PFSK-1 (cell line): ENCODE results near the gene PPP2R5C.

Experiments
- FOXP2 ChIP-seq: optimal IDR thresholded peaks from 2 replicates; pipeline ENCODE3; 2011; ENCODE audit warnings: borderline replicate concordance, control low read depth, inconsistent platforms; ENCODE audit not compliant: insufficient read depth; ENCODE audit errors: extremely low read length, extremely low read depth
- POLR2AphosphoS5 ChIP-seq: IDR thresholded peaks from 2 replicates; pipeline ENCODE4 v1.6.1; 2012; ENCODE audit warnings: low read depth, mild to moderate bottlenecking, control low read depth, low read length, moderate library complexity
- REST ChIP-seq, 2 experiments: IDR thresholded peaks; 2 replicates each; pipeline versions ENCODE4 v1.6.1 to v1.8.0; 2011 to 2012; ENCODE audit warnings: low read depth in 2 of 2, low read length in 2 of 2, control low read depth in 1 of 2, inconsistent platforms in 1 of 2, mild to moderate bottlenecking in 1 of 2, moderate library complexity in 1 of 2; ENCODE audit not compliant: insufficient read depth in 1 of 2
- SIN3A ChIP-seq: IDR thresholded peaks from 2 replicates; pipeline ENCODE4 v1.6.1; 2012; ENCODE audit warnings: mild to moderate bottlenecking, low read length, moderate library complexity, borderline replicate concordance; ENCODE audit not compliant: insufficient read depth
- TAF1 ChIP-seq: IDR thresholded peaks from 2 replicates; pipeline ENCODE4 v1.6.1; 2012; ENCODE audit warnings: low read length, control low read depth, borderline replicate concordance; ENCODE audit not compliant: insufficient read depth

Gene PPP2R5C

GRCh38 chr14:101716956-101717662, 44.4 kb upstream of the PPP2R5C start:
- TF ChIP-seq TAF1 (no peak), REST (IDR thresholded peaks at IDR 0.05; ENCODE audit: insufficient read depth in 1 of 2, low read depth in 2 of 2, low read length in 2 of 2) (no peak)

- TF ChIP-seq SIN3A: no peak
- no peak for TF ChIP-seq POLR2AphosphoS5
- no peak for TF ChIP-seq FOXP2
These were observed 43.6 kb upstream of the PPP2R5C start for GRCh38 chr14:101717663-101718490.

- TF ChIP-seq TAF1 (peak; percentile 26; the same call in 1 of the 2 replicates), REST (IDR thresholded peaks at IDR 0.05; ENCODE audit: insufficient read depth in 1 of 2, low read depth in 2 of 2, low read length in 2 of 2) (no peak)
These were observed 42.4 kb upstream of the PPP2R5C start for GRCh38 chr14:101719045-101719645.

GRCh38 chr14:101719708-101720107, 41.8 kb upstream of the PPP2R5C start:
- TF ChIP-seq TAF1 (no peak), FOXP2 (no peak), POLR2AphosphoS5 (no peak), REST (IDR thresholded peaks at IDR 0.05; ENCODE audit: insufficient read depth in 1 of 2, low read depth in 2 of 2, low read length in 2 of 2) (no peak), SIN3A (no peak)

GRCh38 chr14:101721111-101721510, 40.4 kb upstream of the PPP2R5C start:
- TF ChIP-seq SIN3A: no peak
- no peak for TF ChIP-seq POLR2AphosphoS5
- TF ChIP-seq TAF1: no peak
- TF ChIP-seq FOXP2: no peak
- no peak for TF ChIP-seq REST (IDR thresholded peaks at IDR 0.05; ENCODE audit: insufficient read depth in 1 of 2, low read depth in 2 of 2, low read length in 2 of 2)
